ENCODE data around the gene TMEM132C. TPM values are rescaled to one million over a fixed set of nuclear protein-coding genes. Genes with fewer than 3 reads are reported as not detected.

TMEM132C gene
- total and polyA plus RNA-seq, 2 donors (not counting 1 experiment from before 2014, with no cell fraction given) = not detected

DNA sequence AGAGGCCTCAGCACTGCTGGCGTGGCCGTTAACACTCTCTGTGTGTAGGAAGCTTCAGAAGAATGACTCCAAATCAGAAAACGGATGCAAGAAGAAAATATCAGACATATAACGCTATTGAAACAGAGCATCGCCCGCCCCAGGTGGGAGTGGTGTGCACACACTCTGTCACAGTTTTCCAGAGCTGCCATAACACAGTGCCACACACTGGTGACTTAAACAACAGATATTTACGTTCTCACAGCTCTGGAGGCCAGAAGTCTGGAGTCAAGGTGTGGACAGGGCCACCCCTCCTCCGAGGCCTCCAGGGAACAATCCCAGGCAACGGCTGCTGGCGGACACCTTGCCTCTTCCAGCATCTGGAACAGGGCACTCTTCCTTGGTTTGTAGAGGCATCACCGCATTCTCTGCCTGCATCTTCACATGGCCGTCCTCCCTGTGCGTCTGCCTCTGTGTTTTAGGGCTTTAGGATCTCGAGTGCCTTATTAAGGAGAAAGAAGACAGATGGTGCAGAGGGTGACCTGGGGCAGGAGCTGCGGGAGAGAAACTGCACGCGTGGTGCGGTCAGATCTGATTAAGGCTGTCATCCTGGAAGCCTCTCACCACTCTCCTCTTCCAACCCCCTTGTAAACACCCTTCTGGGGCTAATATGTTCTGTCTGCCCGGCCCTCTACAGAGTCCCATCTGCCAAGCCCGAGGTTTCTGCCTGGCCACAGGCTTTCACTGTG lies 415.7 kb downstream of the TMEM132C start:
- ChIA-PET CTCF (no interaction called here), POLR2A (no interaction called here)
- Histone ChIP-seq H4K20me1 (ENCODE audit: control insufficient read depth, insufficient read depth, low read length, poor library complexity, severe bottlenecking) (no peaks in the 10 kb centered on the region), H3K27me3 (replicated peaks in 1 of 4; ENCODE audit: control extremely low read depth in 1 of 4, control insufficient read depth in 3 of 4, insufficient read depth in 4 of 4, low read length in 3 of 4) (no peaks in the 10 kb centered on the region), H3K4me1 (ENCODE audit: control insufficient read depth in 2 of 2, insufficient read depth in 2 of 2, low read length in 2 of 2) (no peaks in the 10 kb centered on the region), H3K36me3 (replicated peaks in 1 of 2; ENCODE audit: control extremely low read depth in 1 of 2, control insufficient read depth in 1 of 2, extremely low read depth in 1 of 2, insufficient read depth in 2 of 2, low read length in 1 of 2) (no peaks in the 10 kb centered on the region), H3K4me2 (replicated peaks; ENCODE audit: low read depth, low read length, poor library complexity, severe bottlenecking) (no peak overlapping the region), H3K9ac (ENCODE audit: low read length) (no peak overlapping the region), H3K4me3 (ENCODE audit: control extremely low read depth in 1 of 5, extremely low read depth in 1 of 5, insufficient read depth in 1 of 5, low read depth in 2 of 5, low read length in 4 of 5) (no peak overlapping the region), H3K9me3 (ENCODE audit: control extremely low read depth in 1 of 3, control insufficient read depth in 2 of 3, insufficient read depth in 1 of 3, low read length in 2 of 3) (peaks cover 0 to 16% (median 0%) of the 10 kb centered on the region in 3 donors), H2AFZ (ENCODE audit: insufficient read depth, low read depth, low read length, poor library complexity, severe bottlenecking) (no peak overlapping the region), H3K27ac (ENCODE audit: low read length in 2 of 2) (no peak overlapping the region), H3K79me2 (ENCODE audit: control insufficient read depth, insufficient read depth, low read length) (no peaks in the 10 kb centered on the region)
- DNase-seq (no peak), ATAC-seq (ENCODE audit: low read depth) (no peak)
- Mint-ChIP-seq H3K27ac (no peak overlapping the region), H3K27me3 (no peaks in the 10 kb centered on the region), H3K4me1 (no peaks in the 10 kb centered on the region), H3K9me3 (ENCODE audit: insufficient read depth) (no peaks in the 10 kb centered on the region), H3K4me3 (no peak overlapping the region)
- TF ChIP-seq, protein P1, sequence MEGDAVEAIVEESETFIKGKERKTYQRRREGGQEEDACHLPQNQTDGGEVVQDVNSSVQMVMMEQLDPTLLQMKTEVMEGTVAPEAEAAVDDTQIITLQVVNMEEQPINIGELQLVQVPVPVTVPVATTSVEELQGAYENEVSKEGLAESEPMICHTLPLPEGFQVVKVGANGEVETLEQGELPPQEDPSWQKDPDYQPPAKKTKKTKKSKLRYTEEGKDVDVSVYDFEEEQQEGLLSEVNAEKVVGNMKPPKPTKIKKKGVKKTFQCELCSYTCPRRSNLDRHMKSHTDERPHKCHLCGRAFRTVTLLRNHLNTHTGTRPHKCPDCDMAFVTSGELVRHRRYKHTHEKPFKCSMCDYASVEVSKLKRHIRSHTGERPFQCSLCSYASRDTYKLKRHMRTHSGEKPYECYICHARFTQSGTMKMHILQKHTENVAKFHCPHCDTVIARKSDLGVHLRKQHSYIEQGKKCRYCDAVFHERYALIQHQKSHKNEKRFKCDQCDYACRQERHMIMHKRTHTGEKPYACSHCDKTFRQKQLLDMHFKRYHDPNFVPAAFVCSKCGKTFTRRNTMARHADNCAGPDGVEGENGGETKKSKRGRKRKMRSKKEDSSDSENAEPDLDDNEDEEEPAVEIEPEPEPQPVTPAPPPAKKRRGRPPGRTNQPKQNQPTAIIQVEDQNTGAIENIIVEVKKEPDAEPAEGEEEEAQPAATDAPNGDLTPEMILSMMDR (IDR thresholded peaks at IDR 0.05) = no peak
- no peak for TF ChIP-seq EZH2 (IDR thresholded peaks at IDR 0.05; ENCODE audit: borderline replicate concordance, insufficient read depth, low read depth, low read length, poor library complexity, severe bottlenecking)
- intact Hi-C loops (cut with micrococcal nuclease) = no loop called here
- 91% methylated on average over 20 of the region's 20 CpGs for WGBS (ENCODE audit: insufficient coverage)

DNA sequence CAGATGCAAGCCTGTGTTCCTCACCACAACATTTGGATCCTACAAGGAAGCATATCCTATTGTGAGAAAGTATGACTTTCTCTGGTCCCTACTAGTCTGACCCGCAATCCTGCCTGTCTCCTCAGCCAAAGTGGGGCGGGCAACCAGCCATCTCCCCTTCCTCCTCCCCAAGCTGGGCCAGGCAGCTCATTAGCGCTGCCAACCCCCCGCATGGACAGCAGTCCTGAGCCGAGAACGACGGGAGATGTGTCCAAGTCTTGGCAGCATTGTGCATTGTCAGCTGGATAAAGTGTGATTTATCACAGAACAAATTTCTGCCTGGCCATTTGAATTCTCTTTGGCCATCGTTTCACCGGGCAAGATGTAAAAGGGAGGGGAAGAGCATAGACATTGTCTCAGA lies 417.4 kb downstream of the TMEM132C start:
- intact Hi-C loops (cut with micrococcal nuclease) = no loop called here
- Histone ChIP-seq H3K4me2 (replicated peaks; ENCODE audit: low read depth, low read length, poor library complexity, severe bottlenecking) (no peak overlapping the region), H3K27me3 (replicated peaks in 1 of 4; ENCODE audit: control extremely low read depth in 1 of 4, control insufficient read depth in 3 of 4, insufficient read depth in 4 of 4, low read length in 3 of 4) (no peaks in the 10 kb centered on the region), H2AFZ (ENCODE audit: insufficient read depth, low read depth, low read length, poor library complexity, severe bottlenecking) (no peak overlapping the region), H3K4me3 (ENCODE audit: control extremely low read depth in 1 of 5, extremely low read depth in 1 of 5, insufficient read depth in 1 of 5, low read depth in 2 of 5, low read length in 4 of 5) (no peak overlapping the region), H3K4me1 (ENCODE audit: control insufficient read depth in 2 of 2, insufficient read depth in 2 of 2, low read length in 2 of 2) (no peaks in the 10 kb centered on the region), H3K79me2 (ENCODE audit: control insufficient read depth, insufficient read depth, low read length) (no peaks in the 10 kb centered on the region), H3K9me3 (ENCODE audit: control extremely low read depth in 1 of 3, control insufficient read depth in 2 of 3, insufficient read depth in 1 of 3, low read length in 2 of 3) (peaks cover 0 to 14% (median 0%) of the 10 kb centered on the region in 3 donors), H4K20me1 (ENCODE audit: control insufficient read depth, insufficient read depth, low read length, poor library complexity, severe bottlenecking) (no peaks in the 10 kb centered on the region), H3K27ac (ENCODE audit: low read length in 2 of 2) (no peak overlapping the region), H3K9ac (ENCODE audit: low read length) (no peak overlapping the region), H3K36me3 (replicated peaks in 1 of 2; ENCODE audit: control extremely low read depth in 1 of 2, control insufficient read depth in 1 of 2, extremely low read depth in 1 of 2, insufficient read depth in 2 of 2, low read length in 1 of 2) (no peaks in the 10 kb centered on the region)
- CTCF ChIA-PET = no interaction called here
- Mint-ChIP-seq H3K4me1 (no peaks in the 10 kb centered on the region), H3K4me3 (no peak overlapping the region), H3K27ac (no peak overlapping the region), H3K27me3 (no peaks in the 10 kb centered on the region), H3K9me3 (ENCODE audit: insufficient read depth) (no peaks in the 10 kb centered on the region)
- no peak for DNase-seq
- no peak for TF ChIP-seq EZH2 (IDR thresholded peaks at IDR 0.05; ENCODE audit: borderline replicate concordance, insufficient read depth, low read depth, low read length, poor library complexity, severe bottlenecking)
- TF ChIP-seq, protein P1 (IDR thresholded peaks at IDR 0.05) = no peak
- 94% methylated on average over 8 of the region's 9 CpGs for WGBS (ENCODE audit: insufficient coverage)
- no peak for ATAC-seq (ENCODE audit: low read depth)
- POLR2A ChIA-PET = no interaction called here

All from B cell (primary cell).